ENCODE data around the gene ESYT1.
"Not testable (repeated sequence)": the region's sequence is repeated elsewhere in the genome, so short reads cannot be mapped to it uniquely, and the experiment has no call there.

The ESYT1 gene

DNA sequence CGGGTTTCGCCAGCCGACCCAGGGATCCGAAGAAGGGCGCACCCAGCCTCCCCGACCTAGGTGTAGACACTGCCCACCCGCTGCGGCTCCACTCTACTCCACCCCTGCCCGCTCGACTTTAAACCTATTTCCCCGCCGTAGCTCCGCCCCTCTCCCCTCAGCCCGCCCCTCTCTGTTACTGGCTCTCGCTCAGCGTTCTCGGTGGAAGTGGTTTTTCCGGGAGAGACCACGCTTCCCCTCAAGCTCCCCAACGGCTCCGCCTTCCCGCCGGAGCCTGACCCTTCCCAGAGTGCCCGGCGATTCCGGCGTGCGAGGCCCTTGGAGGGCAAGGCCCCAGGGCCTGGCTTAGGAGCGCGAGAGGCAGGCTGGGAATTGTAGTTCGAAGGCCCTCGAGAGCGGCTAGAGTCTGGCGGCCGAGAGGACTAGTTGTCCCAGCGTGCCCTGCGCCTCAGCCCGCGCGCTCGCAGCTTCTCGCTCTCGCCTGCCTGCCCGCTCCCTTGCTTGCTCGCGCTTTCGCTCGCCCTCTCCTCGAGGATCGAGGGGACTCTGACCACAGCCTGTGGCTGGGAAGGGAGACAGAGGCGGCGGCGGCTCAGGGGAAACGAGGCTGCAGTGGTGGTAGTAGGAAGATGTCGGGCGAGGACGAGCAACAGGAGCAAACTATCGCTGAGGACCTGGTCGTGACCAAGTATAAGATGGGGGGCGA is 23.8 kb upstream of the ESYT1 start, which contains the start of gene PA2G4:
TSS of gene PA2G4 (plus strand) at position 451 of the 706 bp plus-strand sequence. CDS start at position 630, 179 bp downstream.
- peak; percentile 93 to 97 for DNase-seq (ENCODE audit: low read depth in 2 of 2)

DNA sequence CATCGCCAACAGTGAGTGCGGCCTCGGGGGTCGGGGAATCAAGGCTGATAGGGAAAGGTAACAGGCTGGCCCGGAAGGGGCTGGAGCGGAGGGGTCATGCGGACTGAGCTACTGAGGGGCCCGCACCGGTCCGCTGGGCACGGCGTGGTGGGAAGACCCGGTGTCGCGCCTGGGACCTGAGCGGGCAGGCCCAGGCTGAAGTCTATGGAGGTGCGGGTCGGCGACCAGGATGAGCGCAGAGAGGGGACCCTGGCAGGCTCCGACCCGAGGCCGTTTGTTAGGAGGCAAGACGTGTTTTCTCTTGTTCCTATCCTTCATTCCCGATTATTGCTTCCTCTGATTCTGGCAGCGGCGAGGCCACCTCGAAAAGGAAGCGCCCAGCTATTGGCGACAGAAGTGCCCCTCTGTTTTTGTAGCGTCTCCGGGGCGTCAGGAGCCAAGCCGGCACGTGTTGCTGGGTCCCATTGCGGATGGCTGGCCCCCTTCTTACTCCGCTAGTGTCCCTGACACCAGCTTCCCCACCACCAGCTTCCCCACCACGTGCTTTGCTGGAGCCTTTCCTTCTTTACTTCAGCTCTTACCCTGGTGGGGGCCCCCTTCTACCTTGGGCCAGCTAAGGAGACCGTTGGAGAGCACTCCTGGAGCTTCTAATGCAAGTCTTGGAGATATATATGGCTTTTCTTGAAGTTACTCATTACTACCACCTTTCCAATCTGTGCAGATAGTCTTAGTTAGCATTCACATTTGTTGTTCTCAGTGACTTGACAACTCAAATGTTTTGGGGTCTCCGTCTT is 23.1 kb upstream of the ESYT1 start:
- DNase-seq (ENCODE audit: low read depth in 2 of 2): no peak

DNA sequence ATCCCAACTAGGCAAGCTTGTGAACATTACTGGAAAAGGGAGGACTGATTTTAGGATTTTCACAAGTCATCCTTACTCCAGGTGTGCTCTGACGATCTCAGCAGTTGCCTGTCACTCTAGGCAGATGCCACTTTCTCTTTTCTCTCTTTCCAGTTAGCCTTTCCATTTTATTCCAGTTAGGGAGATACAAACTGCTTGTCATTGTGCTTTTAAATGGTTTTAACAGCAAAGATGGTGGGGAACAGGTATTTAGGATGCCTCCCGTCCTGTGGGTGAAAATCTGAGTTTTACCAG is 22.5 kb upstream of the ESYT1 start:
- no peak for DNase-seq (ENCODE audit: low read depth in 2 of 2)

DNA sequence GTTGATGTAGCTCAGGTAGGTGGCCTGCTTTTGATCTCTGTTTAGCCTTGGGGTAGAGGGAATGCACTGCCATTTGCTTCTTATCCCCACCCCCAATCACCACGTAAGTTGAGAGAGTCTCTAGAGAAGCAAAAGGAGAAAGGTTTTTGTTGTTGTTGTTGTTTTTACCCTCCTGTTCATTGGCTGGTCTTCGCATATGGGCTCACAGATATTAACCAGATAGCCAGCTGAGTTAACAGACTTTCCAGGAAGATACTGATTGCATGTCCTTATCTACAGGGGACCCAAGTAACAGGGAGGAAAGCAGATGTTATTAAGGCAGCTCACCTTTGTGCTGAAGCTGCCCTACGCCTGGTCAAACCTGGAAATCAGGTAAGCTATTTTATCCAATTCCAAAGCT is 20.8 kb upstream of the ESYT1 start:
- DNase-seq (ENCODE audit: low read depth in 2 of 2): no peak

DNA sequence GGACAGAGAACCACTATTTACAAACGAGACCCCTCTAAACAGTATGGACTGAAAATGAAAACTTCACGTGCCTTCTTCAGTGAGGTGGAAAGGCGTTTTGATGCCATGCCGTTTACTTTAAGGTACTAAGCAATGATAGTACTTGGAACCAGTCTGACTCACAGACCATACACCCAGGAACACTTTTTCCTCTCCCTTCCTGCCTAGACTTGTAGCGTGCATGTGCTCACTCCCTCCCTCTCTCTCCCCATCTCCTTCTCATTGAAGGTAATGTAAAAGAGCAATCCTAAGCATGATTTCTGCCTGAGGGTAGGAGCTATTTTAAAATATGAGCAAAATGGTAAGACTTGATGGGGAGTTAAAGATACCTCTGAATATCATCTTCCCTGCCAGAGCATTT is 17.5 kb upstream of the ESYT1 start:
- no peak for DNase-seq (ENCODE audit: low read depth in 2 of 2)

DNA sequence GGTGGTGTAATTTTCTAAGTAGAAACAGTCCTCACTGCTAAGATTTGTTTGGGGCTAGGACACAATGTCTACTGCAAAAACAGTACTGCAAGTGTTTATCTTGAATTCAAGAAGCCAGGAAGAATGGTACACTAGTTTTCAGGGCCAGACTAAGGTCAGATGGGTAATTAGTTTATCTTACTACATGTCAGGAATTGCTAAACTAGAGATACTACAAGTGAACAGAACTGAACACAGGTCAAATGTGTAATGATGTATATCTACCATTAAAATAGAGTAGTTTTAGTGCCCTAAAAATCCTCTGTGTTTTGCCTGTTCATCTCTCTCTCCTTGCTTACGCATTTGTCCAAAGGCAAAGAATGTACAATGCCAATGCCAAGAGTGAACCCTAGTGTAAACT is 14.0 kb upstream of the ESYT1 start:
- no peak for DNase-seq (ENCODE audit: low read depth in 2 of 2)

DNA sequence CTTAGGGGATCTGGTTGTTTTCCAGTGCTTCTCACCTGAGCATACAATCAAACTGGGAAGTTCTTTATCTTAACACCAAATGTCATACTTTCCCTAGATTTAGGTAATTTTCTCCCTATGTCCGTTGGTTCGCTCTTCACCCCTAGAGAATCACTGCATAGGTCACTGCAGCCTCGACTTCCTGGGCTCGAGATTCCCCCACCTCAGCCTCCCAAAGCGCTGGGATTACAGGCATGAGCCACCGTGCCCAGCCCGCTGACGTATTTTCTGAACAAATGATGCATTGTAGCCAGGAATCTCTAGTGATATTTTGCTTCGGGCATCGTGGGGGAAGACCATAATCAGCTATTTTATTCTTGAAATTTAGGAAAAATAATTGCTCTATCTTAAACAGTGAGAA is 12.7 kb upstream of the ESYT1 start:
- DNase-seq (ENCODE audit: low read depth in 2 of 2): no peak

DNA sequence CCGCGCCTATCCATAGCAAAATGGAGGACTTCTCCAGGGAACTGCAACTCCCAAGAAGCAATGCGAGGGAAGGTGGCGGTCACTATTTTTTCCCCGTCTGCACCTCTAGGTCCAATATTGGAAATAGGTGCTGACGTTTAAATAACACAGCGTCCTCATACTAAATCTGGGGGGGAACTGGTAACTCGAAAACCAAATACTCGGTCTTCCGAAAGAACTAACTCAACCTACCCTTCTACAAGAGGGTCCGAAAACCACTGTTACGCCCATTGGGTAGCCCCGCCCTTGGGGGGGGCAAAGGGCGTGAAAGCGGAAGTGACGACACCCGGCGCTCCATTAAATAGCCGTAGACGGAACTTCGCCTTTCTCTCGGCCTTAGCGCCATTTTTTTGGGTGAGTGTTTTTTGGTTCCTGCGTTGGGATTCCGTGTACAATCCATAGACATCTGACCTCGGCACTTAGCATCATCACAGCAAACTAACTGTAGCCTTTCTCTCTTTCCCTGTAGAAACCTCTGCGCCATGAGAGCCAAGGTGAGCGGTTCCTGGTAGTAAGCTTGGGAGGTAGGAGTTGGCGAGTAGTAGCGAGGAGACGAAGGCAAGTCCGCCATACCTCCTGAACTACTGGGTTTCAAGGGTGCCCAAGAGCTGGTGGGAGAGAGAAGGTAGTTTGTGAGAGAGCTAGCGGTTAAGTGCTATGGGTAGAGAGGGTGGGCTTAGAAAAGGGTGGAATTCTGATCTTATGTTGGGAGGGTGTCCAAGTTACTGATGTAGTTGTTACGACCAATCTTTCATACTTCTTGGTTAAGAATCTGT is 11.6 kb upstream of the ESYT1 start, which contains the start of gene RPL41:
TSS of gene RPL41 (plus strand) at position 367 of the 815 bp plus-strand sequence.
- peak; percentile 83 to 89 for DNase-seq (ENCODE audit: low read depth in 2 of 2)

DNA sequence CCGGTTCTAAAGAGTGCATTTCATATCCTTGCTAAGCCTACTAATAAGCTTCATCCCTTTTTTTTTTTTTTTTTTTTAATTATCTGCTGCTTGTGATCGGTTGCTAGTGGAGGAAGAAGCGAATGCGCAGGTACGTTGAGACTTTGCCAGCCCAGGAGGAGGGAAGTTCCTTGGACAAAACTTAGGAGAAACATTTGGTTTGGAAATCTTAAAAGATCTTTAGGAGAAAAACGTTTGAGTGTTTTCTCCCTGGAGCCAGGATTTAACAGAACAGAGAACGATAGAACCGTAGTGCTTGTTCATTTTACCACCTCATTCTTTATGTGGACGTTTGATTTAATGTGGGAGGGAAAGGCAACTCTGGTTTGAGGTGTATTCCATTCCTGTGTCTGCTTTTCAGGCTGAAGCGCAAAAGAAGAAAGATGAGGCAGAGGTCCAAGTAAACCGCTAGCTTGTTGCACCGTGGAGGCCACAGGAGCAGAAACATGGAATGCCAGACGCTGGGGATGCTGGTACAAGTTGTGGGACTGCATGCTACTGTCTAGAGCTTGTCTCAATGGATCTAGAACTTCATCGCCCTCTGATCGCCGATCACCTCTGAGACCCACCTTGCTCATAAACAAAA is 10.9 kb upstream of the ESYT1 start:
- not testable (repeated sequence) for DNase-seq (ENCODE audit: low read depth in 2 of 2)

DNA sequence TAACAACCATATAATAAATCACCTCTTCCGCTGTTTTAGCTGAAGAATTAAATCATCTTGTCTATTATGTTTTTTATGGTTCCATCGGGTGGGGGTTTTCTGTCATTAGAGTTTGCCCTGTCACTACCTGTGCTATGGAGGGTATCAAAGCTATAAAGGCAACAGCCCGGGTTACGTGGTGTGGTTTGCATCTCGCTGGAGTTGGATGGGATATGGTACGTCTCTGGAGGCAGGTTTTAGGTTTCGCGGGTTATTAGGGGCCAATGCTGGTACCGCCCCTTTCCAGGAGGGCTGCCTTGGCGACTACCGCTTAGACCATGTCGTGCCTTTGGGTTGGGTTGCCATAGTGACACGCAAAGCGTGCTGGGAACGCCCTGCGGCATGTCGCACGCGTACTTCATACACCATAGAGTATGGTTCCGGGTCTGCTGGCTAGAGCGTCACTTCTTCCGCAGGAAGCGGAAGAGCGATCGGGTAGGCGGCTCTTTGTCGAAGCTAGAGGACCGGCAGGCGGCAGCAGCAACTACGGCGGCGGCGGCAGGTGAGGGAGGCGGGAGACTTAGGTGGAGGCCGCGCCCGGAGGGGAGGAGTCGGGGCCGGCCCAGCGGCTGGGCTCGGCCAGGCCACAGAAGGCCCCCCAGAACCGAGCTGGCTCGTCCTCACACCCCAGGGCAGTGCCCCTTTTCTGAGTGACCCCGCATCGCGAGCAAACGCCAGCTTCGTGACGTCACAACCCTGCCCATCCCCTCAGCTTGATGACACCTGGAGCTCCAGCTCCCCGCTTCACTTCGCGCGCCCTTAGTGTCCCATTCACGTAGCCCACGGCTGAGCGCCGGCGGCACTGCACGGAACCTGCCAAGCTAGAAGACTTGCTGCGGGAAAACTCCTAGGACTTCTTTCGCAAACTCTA is 10.0 kb upstream of the ESYT1 start, which contains the start of gene ZC3H10:
TSS of gene ZC3H10 (plus strand) at position 489 of the 910 bp plus-strand sequence. CDS start 2,297 bp downstream, outside the sequence.
- DNase-seq (ENCODE audit: low read depth in 2 of 2): peak; percentile 94 to 96

DNA sequence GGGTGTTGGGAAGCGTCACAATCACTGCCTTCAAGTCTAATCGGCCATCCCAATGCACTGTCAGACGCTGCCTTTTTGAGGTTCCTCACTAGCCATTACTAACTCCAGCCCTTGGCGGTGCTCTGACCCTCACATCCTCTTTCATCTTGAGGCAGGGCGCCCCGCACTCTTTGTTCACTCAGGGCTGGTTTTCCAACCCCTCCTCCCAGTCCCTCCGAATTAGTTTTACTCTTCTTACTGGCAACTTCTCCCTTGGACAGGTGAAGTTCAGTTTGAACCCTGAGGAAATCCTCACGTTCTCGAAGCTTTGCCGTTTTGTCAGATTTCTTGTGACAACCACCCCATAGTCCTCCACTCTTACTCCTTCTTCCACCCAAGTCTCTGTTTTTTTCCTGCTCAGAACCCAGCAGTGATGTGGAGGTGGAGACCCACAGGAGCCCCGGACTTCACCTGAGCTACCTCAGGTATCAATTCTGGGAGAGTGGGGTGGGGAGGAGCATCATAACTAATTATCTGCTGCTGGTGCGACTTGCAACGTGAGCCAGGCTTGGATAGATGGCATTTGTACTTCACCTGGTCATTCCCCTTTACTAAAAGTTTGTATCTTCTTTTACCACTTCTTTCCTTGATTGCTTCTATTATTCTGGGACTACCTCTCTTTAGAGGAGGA is 9.2 kb upstream of the ESYT1 start:
- DNase-seq (ENCODE audit: low read depth in 2 of 2): no peak

DNA sequence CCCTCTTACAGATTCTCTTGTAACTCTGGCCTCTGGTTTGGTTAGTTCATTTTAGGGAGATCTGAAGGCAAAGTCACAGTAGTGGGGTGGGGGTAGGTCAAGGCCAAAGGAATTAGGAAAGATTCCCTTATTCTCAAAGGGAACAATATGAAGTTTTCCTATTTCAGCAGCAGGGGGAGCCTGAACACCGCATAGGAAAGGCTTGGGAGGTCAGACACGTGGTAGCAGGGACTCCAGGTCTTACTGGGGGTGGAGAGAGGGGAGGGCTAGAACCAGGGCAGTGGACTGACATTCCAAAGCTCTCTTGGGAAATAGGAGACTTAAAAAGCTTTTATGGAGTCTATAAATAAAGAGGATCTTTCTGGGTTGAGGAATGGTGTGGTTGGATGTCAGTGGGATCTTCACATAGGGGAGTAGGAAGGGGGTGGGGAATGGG is 8.7 kb upstream of the ESYT1 start:
- peak in 1 of 2 donors; percentile 12 for DNase-seq (ENCODE audit: low read depth in 2 of 2)

DNA sequence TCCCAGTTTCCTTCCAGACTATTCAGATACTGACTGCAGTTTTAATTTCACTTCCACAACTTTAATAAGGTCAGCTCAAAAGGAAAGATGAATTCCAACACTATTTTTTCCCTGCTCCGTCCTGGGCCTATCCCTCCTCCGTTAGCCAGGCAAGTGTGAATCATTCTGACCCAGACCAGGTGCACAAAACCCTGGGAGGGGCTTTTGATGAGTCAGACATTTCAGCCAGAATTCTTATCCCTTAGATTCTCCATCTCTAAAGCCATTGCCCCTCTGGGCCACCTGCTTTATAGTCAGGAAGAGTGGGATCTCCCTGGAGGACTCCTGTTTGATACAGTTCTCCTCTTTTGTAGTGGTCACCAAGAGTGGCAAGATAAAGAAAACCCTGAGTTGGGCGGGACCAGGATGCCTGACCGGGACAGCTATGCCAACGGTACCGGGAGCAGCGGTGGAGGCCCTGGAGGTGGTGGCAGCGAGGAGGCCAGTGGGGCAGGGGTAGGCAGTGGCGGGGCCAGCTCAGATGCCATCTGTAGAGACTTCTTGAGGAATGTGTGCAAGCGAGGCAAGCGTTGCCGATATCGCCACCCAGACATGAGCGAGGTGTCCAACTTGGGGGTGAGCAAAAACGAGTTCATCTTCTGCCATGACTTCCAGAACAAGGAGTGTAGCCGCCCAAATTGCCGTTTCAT is 7.8 kb upstream of the ESYT1 start:
- DNase-seq (ENCODE audit: low read depth in 2 of 2): no peak

DNA sequence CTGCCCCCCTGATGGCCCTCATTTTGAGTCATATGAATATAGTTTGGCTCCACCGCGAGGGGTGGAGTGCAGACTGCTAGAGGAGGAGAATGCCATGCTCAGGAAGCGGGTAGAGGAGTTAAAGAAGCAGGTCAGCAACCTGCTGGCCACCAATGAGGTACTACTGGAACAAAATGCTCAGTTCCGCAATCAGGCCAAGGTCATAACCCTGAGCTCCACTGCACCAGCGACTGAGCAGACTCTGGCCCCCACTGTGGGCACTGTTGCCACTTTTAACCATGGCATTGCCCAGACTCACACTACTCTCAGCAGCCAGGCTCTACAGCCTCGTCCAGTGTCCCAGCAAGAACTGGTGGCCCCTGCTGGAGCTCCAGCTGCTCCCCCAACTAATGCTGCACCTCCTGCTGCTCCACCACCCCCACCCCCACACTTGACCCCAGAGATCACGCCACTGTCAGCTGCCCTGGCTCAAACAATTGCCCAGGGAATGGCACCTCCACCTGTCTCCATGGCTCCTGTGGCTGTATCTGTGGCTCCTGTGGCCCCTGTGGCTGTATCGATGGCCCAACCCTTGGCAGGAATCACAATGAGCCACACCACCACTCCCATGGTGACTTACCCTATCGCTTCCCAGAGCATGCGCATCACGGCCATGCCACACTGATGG is 6.7 kb upstream of the ESYT1 start:
- DNase-seq (ENCODE audit: low read depth in 2 of 2): no peak

DNA sequence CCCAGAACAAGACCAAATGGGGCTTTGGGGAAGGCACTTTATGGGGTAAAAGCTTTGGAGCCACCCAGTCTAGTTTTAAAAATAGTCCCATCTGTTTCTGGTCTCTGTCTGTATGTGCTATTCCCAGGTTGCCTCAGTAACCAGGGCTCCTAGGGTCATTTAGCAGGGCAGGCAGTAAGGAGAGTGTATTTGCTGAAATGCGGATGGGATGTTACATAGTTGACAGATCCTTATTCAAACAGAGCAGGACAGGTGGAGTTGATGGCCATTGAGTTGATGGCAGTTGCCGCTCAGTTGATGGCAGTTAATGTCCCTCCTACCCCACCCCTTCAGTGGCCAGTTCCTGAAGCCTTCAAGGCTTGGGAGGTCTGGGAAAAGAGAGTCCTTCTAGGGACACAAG is 5.4 kb upstream of the ESYT1 start:
- no peak for DNase-seq (ENCODE audit: low read depth in 2 of 2)

DNA sequence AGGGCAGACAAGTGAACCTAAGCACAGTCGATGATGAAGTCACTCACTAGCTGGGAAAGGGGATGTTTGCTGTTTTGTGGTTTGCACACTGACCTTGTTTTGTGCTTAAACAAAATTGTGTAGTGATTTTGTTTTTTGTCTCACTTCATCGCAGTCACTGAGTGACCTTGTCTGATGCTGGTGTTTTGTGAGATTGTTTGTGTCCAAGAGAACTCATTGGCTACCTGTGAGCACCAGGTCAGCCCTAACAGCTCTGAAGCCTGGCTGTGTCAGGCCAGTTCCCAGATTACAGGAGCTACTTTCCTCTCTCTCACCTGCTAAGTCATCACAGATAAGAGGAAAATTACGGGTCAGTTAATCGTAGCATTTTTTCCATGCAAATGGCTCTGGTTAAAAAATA is 3.9 kb upstream of the ESYT1 start:
- no peak for DNase-seq (ENCODE audit: low read depth in 2 of 2)

DNA sequence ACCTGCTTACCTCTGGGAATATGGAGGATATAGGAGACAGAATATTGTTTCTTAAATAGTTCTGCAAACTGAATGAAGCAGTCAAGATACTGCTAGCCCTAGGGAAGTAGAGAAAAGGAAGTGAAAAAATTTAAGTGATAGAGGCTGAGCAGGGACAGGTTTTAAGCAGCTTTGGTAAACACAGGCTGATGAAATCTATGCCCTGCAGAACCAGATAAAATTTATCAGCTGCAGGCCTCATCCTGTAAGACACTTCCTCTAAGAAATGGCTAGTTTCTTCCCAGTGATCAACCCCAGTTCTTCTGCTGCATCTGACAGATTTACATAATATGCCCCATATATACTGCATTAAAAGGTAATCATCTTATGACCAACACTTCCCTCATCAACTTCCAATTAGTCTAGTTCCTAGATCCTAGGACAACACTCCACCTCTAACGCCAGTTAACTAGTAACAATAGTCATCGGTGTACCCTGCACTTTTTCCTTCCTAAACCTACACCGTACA is 1.3 kb upstream of the ESYT1 start:
- DNase-seq (ENCODE audit: low read depth in 2 of 2): no peak

DNA sequence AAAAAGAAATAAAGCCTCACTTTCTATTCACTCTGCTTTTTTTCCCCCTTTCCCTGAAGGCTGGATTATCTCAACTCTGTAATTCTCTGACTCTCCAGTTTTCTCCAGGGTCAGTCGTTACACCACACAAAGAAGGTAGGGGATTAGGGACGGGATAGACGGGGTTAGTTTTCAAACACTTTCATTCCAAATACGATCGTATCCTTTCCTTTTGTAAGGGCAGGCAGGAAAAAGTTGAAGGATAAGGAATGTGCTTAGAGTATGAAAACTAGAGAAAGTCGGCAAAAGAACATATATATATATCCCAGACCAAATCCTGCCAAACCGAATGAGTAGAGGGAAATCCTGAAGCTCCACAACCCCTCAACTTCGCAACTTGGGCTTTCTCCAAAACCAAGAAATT is 581 bp upstream of the ESYT1 start:
- DNase-seq (ENCODE audit: low read depth in 2 of 2): no peak
